HL-60 (cell line): Measurements from ENCODE around the gene MCM3AP.
"Not testable (repeated sequence)": the region's sequence is repeated elsewhere in the genome, so short reads cannot be mapped to it uniquely, and the experiment has no call there.

ENCODE experiments used
- DNase-seq, 2 experiments: peaks; one replicate each; pipeline ENCODE4 v3.0.0-alpha.2; 2010 to 2020; ENCODE audit warnings: low read depth in 1 of 2, low spot score in 1 of 2
- H3K27ac ChIP-seq: fragments of 250-450 bp; sonication (Bioruptor Pico); replicated peaks from 2 replicates; pipeline ENCODE4 v1.5.1; 2020; ENCODE audit warnings: mild to moderate bottlenecking, moderate library complexity
- H3K27me3 ChIP-seq: fragments of 250-450 bp; sonication (Bioruptor Pico); 2 replicates; pipeline ENCODE4 v1.5.1; 2021; ENCODE audit warnings: mild to moderate bottlenecking, moderate library complexity; ENCODE audit not compliant: insufficient read depth, poor library complexity, severe bottlenecking
- H3K4me3 ChIP-seq: replicated peaks from 2 replicates; pipeline ENCODE4 v1.5.1; 2011; ENCODE audit warnings: mild to moderate bottlenecking, control low read depth, low read length; ENCODE audit not compliant: insufficient read depth
- GABPA ChIP-seq: IDR thresholded peaks from 2 replicates; pipeline ENCODE4 v1.6.1; 2012; ENCODE audit warnings: low read depth
- POLR2AphosphoS5 ChIP-seq: IDR thresholded peaks from 2 replicates; pipeline ENCODE4 v1.6.1; 2012; ENCODE audit warnings: low read depth
- SPI1 ChIP-seq: IDR thresholded peaks from 2 replicates; pipeline ENCODE4 v1.6.1; 2012; ENCODE audit warnings: low read depth, mild to moderate bottlenecking, borderline replicate concordance
- TF ChIP-seq, protein P1 (sequence below): IDR thresholded peaks from one replicate; pipeline ENCODE4 v1.5.1; 2011; ENCODE audit warnings: low read length, control low read depth, inconsistent platforms; ENCODE audit not compliant: insufficient read depth
- TF ChIP-seq, protein P2 (sequence below): IDR thresholded peaks from 2 replicates; pipeline ENCODE4 v1.6.1; 2012; ENCODE audit warnings: low read depth; ENCODE audit not compliant: insufficient replicate concordance

Gene MCM3AP

GRCh38 chr21:46244602-46245001, 40.8 kb downstream of the MCM3AP start:
- Histone ChIP-seq H3K27ac (no peak overlapping the region), H3K4me3 (no peak overlapping the region), H3K27me3 (no peaks in the 10 kb centered on the region)
- no peak for DNase-seq
- TF ChIP-seq, protein P1, sequence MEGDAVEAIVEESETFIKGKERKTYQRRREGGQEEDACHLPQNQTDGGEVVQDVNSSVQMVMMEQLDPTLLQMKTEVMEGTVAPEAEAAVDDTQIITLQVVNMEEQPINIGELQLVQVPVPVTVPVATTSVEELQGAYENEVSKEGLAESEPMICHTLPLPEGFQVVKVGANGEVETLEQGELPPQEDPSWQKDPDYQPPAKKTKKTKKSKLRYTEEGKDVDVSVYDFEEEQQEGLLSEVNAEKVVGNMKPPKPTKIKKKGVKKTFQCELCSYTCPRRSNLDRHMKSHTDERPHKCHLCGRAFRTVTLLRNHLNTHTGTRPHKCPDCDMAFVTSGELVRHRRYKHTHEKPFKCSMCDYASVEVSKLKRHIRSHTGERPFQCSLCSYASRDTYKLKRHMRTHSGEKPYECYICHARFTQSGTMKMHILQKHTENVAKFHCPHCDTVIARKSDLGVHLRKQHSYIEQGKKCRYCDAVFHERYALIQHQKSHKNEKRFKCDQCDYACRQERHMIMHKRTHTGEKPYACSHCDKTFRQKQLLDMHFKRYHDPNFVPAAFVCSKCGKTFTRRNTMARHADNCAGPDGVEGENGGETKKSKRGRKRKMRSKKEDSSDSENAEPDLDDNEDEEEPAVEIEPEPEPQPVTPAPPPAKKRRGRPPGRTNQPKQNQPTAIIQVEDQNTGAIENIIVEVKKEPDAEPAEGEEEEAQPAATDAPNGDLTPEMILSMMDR: no peak
- no peak; the same call in 1 of the 2 replicates for TF ChIP-seq POLR2AphosphoS5
- no peak for TF ChIP-seq GABPA
- TF ChIP-seq, protein P2, sequence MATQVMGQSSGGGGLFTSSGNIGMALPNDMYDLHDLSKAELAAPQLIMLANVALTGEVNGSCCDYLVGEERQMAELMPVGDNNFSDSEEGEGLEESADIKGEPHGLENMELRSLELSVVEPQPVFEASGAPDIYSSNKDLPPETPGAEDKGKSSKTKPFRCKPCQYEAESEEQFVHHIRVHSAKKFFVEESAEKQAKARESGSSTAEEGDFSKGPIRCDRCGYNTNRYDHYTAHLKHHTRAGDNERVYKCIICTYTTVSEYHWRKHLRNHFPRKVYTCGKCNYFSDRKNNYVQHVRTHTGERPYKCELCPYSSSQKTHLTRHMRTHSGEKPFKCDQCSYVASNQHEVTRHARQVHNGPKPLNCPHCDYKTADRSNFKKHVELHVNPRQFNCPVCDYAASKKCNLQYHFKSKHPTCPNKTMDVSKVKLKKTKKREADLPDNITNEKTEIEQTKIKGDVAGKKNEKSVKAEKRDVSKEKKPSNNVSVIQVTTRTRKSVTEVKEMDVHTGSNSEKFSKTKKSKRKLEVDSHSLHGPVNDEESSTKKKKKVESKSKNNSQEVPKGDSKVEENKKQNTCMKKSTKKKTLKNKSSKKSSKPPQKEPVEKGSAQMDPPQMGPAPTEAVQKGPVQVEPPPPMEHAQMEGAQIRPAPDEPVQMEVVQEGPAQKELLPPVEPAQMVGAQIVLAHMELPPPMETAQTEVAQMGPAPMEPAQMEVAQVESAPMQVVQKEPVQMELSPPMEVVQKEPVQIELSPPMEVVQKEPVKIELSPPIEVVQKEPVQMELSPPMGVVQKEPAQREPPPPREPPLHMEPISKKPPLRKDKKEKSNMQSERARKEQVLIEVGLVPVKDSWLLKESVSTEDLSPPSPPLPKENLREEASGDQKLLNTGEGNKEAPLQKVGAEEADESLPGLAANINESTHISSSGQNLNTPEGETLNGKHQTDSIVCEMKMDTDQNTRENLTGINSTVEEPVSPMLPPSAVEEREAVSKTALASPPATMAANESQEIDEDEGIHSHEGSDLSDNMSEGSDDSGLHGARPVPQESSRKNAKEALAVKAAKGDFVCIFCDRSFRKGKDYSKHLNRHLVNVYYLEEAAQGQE: no peak
- TF ChIP-seq SPI1: no peak

GRCh38 chr21:46243960-46244361, 41.5 kb downstream of the MCM3AP start:
- Histone ChIP-seq H3K27me3 (no peaks in the 10 kb centered on the region), H3K27ac (no peak overlapping the region), H3K4me3 (no peak overlapping the region)
- TF ChIP-seq SPI1 (no peak), GABPA (no peak), POLR2AphosphoS5 (no peak)
- TF ChIP-seq, protein P2: no peak
- TF ChIP-seq, protein P1: no peak
- no peak for DNase-seq

- TF ChIP-seq, protein P2: no peak
- DNase-seq: no peak
- Histone ChIP-seq H3K4me3 (no peak overlapping the region), H3K27me3 (no peaks in the 10 kb centered on the region), H3K27ac (no peak overlapping the region)
Observed at GRCh38 chr21:46243325-46243724, 42.1 kb downstream of the MCM3AP start.

- H3K4me3 ChIP-seq, H3K27me3 ChIP-seq, H3K27ac ChIP-seq, DNase-seq: not testable (repeated sequence)
Observed at GRCh38 chr21:46241577-46241976, 43.8 kb downstream of the MCM3AP start.
